ENCODE results near the gene LATS1. TPM values are rescaled to one million over a fixed set of nuclear protein-coding genes. Genes with fewer than 3 reads are reported as not detected.

Gene LATS1
- total and polyA plus RNA-seq, 2 of the 8 experiments (the other 6 are each of a cell fraction or from before 2014, with no cell fraction given), result 8.9 to 21.7 TPM

DNA sequence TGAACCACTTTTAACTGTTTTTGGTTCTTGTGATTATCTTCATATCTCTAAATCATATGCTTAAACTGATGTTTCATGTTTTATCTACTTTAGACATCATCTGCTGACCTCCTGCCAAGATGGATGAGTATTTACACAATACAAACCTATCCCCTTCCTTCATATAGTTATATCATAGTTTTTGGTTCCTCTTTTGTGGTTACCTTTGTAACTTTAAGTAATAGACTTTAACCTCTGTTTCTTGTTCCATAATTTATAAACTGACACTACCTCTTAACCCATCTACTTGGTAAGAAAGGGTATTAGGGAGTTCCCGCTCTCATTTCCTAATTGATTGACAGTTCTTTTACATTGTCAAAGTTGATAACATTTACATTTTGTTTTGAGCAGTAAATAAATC is 43.5 kb upstream of the LATS1 start:
- peaks cover 0 to 14% (median 5%) of the 10 kb centered on the region in 4 experiments; a peak in 3 of 8 replicates for H3K36me3 ChIP-seq (ENCODE audit: control insufficient read depth in 2 of 4, insufficient read depth in 4 of 4, low read length in 3 of 4)
- no peaks in the 10 kb centered on the region; the same call in 1 of the 2 replicates for H3K79me1 ChIP-seq (ENCODE audit: low read depth, low read length)
- H3K79me2 ChIP-seq (ENCODE audit: control insufficient read depth in 1 of 2, insufficient read depth in 2 of 2, low read length in 2 of 2), result peaks cover 0 to 40% of the 10 kb centered on the region in 2 experiments; a peak in 2 of 4 replicates
- no peak overlapping the region for H4K8ac ChIP-seq (ENCODE audit: extremely low read depth, insufficient read depth, low read length)
- H2AFZ ChIP-seq (ENCODE audit: low read length), result no peak overlapping the region
- DNase-seq (ENCODE audit: low read depth in 1 of 2, low spot score in 2 of 2), result no peak
- no peak overlapping the region for H2AK5ac ChIP-seq (ENCODE audit: low read depth, low read length)
- no peak overlapping the region for H3K4me2 ChIP-seq (ENCODE audit: insufficient read depth in 1 of 2, low read depth in 2 of 2, low read length in 2 of 2)
- H3K9me3 ChIP-seq (ENCODE audit: insufficient read depth in 2 of 2, low read depth in 1 of 2, low read length in 1 of 2), result peaks cover 0 to 3% of the 10 kb centered on the region in 2 experiments; a peak in 1 of 4 replicates
- no peak for FAIRE-seq
- H3K4me3 ChIP-seq (ENCODE audit: extremely low read depth in 1 of 4, insufficient read depth in 2 of 4, low read depth in 3 of 4, low read length in 4 of 4), result no peak overlapping the region
- no peak overlapping the region for H3K23ac ChIP-seq (ENCODE audit: insufficient read length)
- H4K91ac ChIP-seq (replicated peaks; ENCODE audit: insufficient read length, low read length), result no peak overlapping the region
- no peak overlapping the region for H3K9ac ChIP-seq (replicated peaks in 1 of 4; ENCODE audit: extremely low read depth in 1 of 4, low read depth in 3 of 4, low read length in 3 of 4)
- POLR2A ChIA-PET (ENCODE audit: partially characterized antibody), result no interaction called here
- no peak overlapping the region for H3K14ac ChIP-seq (ENCODE audit: insufficient read length)
- H3K23me2 ChIP-seq (ENCODE audit: low read depth, low read length), result no peaks in the 10 kb centered on the region
- no peak overlapping the region for H2BK20ac ChIP-seq (ENCODE audit: low read length)
- no peak overlapping the region for H3K56ac ChIP-seq (replicated peaks; ENCODE audit: insufficient read length, low read depth, low read length)
- H3K4me1 ChIP-seq (replicated peaks in 1 of 4; ENCODE audit: control insufficient read depth in 3 of 4, insufficient read depth in 4 of 4, low read length in 3 of 4), result no peaks in the 10 kb centered on the region
- no peaks in the 10 kb centered on the region for H3K27me3 ChIP-seq (replicated peaks in 1 of 4; ENCODE audit: control insufficient read depth in 3 of 4, extremely low read depth in 1 of 4, insufficient read depth in 3 of 4, low read length in 3 of 4)
- TF ChIP-seq POLR2AphosphoS5 (IDR thresholded peaks at IDR 0.05; ENCODE audit: low read depth, low read length), result no peak
- TF ChIP-seq SRF (IDR thresholded peaks at IDR 0.05; ENCODE audit: low read depth, low read length), result no peak
- no peak for TF ChIP-seq KDM5A (IDR thresholded peaks at IDR 0.05; ENCODE audit: low read length)
- no peak for TF ChIP-seq NANOG (IDR thresholded peaks at IDR 0.05; ENCODE audit: insufficient read depth, low read depth, low read length, poor library complexity, severe bottlenecking)
- TF ChIP-seq, protein P1, sequence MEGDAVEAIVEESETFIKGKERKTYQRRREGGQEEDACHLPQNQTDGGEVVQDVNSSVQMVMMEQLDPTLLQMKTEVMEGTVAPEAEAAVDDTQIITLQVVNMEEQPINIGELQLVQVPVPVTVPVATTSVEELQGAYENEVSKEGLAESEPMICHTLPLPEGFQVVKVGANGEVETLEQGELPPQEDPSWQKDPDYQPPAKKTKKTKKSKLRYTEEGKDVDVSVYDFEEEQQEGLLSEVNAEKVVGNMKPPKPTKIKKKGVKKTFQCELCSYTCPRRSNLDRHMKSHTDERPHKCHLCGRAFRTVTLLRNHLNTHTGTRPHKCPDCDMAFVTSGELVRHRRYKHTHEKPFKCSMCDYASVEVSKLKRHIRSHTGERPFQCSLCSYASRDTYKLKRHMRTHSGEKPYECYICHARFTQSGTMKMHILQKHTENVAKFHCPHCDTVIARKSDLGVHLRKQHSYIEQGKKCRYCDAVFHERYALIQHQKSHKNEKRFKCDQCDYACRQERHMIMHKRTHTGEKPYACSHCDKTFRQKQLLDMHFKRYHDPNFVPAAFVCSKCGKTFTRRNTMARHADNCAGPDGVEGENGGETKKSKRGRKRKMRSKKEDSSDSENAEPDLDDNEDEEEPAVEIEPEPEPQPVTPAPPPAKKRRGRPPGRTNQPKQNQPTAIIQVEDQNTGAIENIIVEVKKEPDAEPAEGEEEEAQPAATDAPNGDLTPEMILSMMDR (IDR thresholded peaks at IDR 0.05; ENCODE audit: control extremely low read depth in 1 of 3, insufficient read depth in 1 of 3, low read depth in 1 of 3, low read length in 3 of 3), result no peak
- TF ChIP-seq MAFK (IDR thresholded peaks at IDR 0.05; ENCODE audit: low read depth, low read length), result no peak
- no peak for TF ChIP-seq CHD2 (IDR thresholded peaks at IDR 0.05; ENCODE audit: low read length)
- no peak for TF ChIP-seq JUND (IDR thresholded peaks at IDR 0.05; ENCODE audit: low read length)
- TF ChIP-seq EZH2 (IDR thresholded peaks at IDR 0.05; ENCODE audit: low read depth, low read length, severe bottlenecking), result no peak
- TF ChIP-seq BRCA1 (IDR thresholded peaks at IDR 0.05; ENCODE audit: low read depth, low read length), result no peak
- TF ChIP-seq, protein P2, sequence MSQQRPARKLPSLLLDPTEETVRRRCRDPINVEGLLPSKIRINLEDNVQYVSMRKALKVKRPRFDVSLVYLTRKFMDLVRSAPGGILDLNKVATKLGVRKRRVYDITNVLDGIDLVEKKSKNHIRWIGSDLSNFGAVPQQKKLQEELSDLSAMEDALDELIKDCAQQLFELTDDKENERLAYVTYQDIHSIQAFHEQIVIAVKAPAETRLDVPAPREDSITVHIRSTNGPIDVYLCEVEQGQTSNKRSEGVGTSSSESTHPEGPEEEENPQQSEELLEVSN (IDR thresholded peaks at IDR 0.05), result no peak
- H2BK120ac ChIP-seq (replicated peaks; ENCODE audit: low read depth, low read length), result no peak overlapping the region
- H2BK15ac ChIP-seq (ENCODE audit: low read length), result no peak overlapping the region
- CTCF ChIA-PET (ENCODE audit: partially characterized antibody), result no interaction called here
- no peak overlapping the region for H4K5ac ChIP-seq (ENCODE audit: insufficient read length, low read depth, low read length)
- no peak overlapping the region for H3K4ac ChIP-seq (replicated peaks; ENCODE audit: insufficient read length, low read depth, low read length)
- H3K27ac ChIP-seq (ENCODE audit: low read depth, low read length), result no peak overlapping the region
- no peak overlapping the region for H2BK5ac ChIP-seq (ENCODE audit: low read depth, low read length)
- no peak overlapping the region for H2BK12ac ChIP-seq (ENCODE audit: low read depth, low read length)
- H4K20me1 ChIP-seq (replicated peaks in 1 of 2; ENCODE audit: control insufficient read depth in 1 of 2, insufficient read depth in 2 of 2, low read length in 2 of 2), result peaks cover 2% of the 10 kb centered on the region in 2 experiments
- H3K18ac ChIP-seq (ENCODE audit: extremely low read depth, low read length), result no peak overlapping the region
- 89% methylated on average over 1 of the region's 1 CpG; no CpG with 5 or more reads in 1 of the 2 experiments for WGBS, 2 experiments (ENCODE audit: extremely low coverage in 1 of 2, insufficient coverage in 1 of 2, insufficient read length in 1 of 2, insufficient replicate concordance in 2 of 2, low coverage in 1 of 2, low lambda C conversion rate in 2 of 2, missing lambda C conversion rate in 1 of 2)

Measured in H1 (cell line).